LHCN-M2 (cell line): ENCODE results near the gene KLF13. TPM values are rescaled to one million over a fixed set of nuclear protein-coding genes. Genes with fewer than 3 reads are reported as not detected.

Experiments
- DNase-seq: peaks from one replicate; pipeline ENCODE4 v3.0.0-alpha.2; 2012; ENCODE audit warnings: low read depth
- total RNA-seq: library from RNA; depleted of rRNA; stranded (reverse); fragments of >200 nt; gene quantifications from 2 replicates; pipeline ENCODE4 v1.2.3, GENCODE V29; 2014

Gene KLF13
- total RNA-seq, 1 experiment from 2014 or later: 19.3 TPM

DNA sequence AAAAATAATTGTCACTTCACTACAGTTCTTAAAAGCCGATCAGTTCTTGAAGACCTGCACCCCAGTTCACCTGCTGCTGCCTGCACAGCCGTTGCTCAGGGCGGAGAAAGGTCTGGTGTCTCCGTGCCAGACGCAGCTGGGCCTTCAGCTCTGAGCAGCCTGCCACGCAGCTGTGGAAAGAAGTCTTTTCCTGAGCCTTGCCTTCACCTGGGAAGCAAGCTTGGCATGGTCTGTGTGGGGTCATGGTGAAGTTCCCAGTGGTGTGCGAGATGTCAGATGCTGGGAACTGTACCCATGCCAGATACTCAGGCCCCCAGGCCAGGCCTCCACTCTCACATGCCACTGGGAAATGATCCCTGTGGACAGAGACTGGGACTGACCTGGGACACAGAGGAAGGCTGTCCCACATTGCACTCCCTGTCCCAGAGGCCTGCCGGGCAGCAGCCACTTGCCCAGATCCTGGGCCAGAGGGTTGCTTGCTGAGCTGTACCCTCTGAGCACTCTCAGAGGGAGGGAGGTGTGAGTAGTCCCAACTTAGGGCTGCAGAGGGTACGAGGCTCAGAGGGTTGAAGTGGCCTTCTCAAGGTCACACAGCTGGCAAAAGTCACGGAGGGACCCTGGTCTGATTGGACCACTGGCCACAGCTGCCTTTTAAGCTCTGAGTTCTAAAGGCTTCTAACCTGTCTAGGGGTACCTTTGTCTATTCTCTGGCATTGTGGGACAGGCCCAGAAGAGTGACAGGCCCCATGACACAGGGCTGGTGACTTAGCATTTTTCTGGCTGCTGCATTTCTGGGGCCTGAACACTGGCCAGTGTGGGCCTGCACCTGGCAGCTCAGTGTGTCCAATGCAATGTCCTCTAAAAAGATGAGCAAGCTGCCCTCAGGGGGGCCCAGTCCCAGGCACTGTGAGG, 55.4 kb downstream of the KLF13 start:
- DNase-seq: no peak

DNA sequence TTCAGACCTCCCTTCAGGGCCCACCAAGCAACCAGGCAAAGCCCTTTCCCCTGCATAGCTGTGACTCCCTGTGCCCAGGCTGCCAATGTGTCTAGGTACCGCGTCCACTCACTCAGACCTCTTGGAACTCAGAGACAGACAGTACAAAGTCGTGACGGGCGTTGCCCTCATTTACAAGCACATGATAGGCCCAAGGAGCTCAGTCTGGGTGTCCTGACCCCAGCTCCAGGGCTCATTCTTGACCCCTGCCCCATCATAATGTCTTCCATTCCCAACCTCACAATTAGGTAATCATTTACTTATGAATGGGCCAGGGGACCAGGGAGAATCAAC, 56.0 kb downstream of the KLF13 start:
- DNase-seq: no peak

DNA sequence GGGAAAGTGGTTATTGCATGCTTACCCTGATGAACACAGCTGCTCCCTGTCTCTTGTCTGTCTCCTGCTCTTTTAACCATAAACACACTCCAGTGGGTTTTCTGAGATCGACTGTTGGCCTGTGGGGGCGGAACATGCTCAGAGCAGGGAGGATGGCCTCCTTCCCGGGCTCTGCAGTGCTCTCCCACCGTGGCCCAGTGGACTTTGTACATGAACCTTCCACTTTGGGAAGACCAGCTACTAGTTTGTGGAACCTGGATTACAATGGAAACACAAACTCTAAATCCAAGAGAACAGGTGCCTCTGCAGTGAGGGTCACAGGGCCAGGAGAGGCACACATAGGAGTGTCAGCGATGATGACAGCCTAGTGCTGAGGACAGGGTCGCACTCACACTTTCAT, 56.5 kb downstream of the KLF13 start:
- no peak for DNase-seq

DNA sequence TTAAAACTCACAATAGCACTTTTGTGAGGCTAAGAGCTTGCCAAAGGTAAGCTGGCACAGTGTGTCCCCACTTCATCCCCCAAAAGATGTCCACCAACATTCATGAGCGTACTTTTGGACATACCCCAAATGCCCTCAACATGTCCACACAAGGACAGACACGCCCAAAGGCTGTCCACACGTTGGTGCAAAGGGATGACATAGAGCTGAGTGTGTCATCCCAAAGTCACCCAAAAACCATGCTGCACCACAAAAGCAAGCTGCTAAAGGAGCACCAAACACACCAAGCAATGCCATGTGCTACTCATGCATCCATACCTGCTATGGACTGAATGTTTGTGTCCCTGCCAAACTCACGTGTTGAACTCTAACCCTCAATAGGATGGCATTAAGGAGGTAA, 57.9 kb downstream of the KLF13 start:
- no peak for DNase-seq

DNA sequence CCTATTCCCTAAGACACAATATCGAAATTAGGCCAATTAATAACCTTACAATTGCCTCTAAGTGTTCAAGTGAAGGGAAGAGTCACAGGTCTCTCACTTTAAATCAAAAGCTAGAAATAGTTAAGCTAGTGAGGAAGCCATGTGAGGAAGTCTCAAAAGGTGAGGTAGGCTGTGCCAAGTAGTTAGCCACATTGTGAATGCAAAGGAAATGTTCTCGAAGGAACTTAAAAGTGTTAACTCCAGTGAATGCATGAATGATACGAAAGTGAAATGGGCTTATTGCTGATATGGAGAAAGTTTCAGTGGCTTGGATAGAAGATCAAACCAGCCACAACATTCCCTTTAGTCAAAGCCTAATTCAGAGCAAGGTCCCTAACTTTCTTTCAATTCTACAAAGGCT, 59.1 kb downstream of the KLF13 start:
- no peak for DNase-seq

DNA sequence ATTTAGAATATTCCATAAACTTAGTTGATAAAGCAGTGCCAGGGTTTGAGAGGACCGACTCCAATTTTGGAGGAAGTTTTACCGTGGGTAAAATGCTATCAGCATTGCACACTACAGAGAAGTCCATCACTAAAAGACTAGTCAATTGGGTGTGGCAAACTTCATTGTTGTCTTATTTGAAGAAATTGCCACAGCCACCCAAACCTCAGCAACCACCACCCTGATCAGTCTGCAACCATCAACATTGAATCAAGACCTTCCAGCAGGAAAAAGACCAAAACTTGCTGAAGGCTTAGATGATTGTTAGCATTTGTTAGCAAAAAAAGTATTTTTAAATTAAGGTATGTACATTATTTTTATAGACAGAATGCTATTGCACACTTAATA, 60.5 kb downstream of the KLF13 start:
- no peak for DNase-seq

DNA sequence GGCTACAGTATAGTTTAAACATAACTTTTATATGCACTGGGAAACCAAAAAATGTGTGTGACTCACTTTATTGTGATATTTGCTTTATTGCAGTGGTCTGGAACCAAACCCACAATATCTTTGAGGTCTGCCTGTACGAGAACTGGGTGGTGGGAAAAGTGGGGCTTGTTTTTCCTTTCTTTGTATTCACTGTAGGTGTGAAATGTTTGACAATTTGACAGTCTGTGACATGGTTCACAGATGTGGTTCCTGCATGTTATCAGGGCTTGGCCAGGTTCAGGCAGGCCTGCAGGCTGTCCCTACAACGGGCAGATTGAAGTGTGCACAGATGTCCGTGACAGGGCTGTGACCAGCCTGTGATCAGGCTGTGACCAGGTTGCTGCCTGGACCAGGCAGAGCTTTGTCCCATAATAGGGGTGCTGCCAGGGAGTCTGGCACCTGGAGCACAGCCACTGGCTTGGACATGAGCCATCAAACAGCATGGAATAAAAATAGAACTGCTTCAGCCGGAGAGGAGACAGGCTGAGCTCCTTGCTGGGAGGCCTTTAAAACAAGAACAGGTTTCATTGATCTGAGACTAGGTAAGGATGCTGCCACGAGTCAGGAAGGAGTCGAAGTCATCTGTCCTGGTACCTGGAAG, 61.0 kb downstream of the KLF13 start:
- peak; percentile 10 for DNase-seq

DNA sequence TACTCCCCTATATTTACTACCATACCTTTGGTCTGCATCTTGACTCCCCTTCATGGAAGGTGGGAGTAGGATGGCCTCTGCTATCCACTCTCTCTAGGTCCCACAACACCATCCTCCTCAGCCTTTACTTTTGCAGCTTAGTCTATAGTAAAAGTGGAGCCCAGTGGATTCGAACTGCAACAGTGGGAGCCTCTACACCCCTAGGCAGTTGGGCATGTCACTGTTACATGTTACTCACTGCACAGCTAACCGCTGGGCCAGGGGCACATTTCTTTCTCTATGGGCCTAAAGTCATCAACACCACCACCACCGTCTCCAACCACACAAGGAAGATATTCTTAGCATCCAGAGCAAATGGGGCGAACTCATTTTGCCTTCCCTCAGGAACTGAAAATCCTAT, 62.9 kb downstream of the KLF13 start:
- no peak for DNase-seq

DNA sequence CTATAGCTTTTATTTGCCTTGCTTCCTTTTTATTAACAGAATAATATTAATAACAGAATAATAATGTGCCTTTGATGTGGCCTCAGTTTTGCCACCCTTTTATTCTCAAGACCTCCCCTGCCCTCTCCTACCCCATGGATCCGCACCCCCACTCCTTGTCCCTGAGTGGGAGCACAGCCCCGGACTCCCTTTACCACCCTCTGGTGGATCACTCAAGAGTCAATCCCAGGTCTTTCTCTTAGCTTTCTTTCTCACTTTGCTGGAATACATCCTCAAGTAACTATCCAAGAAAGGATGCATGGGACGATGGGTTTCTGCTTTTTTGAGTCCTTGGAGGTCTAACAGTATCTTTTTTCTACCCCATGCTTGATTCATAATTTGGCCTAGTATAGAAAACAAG, 63.4 kb downstream of the KLF13 start:
- no peak for DNase-seq

DNA sequence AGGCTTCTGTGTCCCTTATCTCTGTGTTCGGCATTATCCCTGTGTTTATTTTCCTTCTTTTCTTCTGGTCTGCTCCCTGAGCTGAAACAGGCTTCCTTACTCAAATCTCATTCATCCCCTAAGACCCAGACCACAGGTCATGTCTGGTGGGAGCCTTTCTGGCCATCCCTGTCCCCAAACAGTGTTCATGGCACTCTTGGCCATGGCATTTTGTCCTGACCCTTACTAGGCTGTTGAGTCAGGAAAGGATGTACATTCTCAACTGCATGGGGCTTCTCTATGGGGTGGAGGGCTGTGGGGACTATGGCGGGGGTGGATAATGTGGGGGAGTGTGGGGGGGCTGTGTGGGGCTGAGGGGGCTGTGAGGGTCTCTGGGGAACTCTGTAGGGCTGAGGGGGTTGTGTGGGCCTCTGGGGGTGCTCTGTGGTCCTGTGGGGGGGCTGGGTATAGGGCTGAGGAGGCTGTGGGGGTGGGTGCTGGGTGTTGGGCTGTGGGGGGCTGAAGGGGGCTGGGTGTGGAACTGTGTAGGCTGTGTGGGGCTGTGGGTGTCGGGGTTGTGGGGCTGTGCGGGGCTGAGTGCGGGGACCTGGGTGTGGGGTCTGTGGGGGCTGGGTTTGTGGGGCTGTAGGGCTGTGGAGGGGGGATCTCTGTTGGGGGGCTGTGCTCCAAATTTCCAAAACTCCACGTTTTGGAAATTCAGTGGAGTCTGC, 64.3 kb downstream of the KLF13 start:
- no peak for DNase-seq

DNA sequence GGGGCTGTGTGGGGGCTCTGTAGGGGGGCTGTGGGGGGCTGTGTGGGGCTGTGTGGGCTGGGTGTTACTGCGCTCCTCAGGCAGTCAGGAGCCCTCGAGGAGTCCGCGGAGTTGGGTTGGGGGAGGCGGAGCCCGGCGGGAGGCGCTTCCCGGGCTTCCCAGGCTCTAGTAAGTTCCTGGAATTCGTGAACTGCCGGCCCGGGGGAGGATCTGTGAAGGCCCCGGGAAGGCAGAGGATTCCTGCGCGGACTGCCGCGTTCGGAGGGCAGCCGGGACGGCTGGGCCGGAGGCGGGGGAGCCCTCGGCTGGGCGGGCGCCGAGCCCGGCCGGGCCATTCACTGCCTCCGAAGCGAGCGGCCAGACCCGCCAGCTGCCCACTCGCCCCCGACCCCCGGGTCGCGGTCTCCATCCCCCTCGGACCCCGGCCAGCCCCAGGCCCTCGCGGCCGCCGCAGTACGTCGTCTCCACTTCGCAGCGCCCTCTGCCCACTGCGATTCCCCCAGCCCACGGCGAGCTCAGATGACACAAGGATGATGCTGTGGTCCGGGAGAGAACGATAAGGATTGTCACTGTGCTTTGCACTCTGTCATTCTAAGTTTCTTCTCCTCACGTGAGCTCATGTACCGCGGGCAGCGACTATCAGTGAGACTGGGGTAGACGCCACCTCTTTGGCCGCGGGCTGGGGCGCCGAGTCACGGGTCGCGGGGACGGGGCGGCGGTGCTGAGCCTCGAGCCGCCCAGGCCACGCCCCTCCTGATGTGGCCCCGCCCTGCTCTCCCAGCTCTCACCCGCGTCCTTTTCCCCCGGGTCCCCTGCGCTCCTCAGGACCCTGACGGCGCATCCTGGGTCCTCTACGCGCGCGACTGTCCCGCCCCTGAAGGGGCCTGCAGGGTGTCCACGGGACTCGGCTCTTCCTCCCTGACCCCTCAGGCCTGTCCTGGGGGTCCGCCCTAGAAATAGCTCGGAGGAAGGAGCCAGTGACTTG, 65.3 kb downstream of the KLF13 start:
- peak; percentile 35 for DNase-seq

DNA sequence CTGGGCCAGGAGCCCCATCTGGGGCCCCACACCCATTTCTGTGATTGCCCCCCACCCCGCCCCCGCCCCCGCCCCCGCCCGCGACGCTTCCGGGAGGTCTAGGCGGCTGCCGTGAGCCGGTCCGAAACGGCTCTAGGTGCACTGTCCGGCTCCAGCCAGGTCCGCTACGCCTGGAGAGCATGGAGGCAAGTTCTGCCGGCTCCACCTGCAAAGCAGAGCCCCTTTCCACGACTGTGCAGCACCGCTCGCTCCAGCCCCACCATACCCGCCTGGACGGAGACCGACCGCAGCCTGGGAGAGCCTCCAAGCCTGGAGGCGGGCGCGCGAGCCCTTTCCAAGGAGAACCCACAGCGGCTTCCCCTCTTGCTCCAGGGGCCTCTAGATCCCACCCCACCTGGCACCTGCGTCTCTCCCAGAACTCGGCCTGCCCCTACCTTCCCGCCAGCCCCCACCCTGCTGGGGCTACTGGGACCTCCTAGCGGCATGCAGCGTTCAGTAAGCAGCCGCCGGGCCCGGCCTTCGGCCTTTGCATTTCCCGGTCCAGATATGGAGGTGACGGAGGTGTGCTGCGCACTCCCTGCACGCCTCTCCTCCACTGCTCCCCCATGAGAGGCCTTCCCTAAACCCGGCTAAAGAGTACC, 66.2 kb downstream of the KLF13 start:
- DNase-seq: no peak

DNA sequence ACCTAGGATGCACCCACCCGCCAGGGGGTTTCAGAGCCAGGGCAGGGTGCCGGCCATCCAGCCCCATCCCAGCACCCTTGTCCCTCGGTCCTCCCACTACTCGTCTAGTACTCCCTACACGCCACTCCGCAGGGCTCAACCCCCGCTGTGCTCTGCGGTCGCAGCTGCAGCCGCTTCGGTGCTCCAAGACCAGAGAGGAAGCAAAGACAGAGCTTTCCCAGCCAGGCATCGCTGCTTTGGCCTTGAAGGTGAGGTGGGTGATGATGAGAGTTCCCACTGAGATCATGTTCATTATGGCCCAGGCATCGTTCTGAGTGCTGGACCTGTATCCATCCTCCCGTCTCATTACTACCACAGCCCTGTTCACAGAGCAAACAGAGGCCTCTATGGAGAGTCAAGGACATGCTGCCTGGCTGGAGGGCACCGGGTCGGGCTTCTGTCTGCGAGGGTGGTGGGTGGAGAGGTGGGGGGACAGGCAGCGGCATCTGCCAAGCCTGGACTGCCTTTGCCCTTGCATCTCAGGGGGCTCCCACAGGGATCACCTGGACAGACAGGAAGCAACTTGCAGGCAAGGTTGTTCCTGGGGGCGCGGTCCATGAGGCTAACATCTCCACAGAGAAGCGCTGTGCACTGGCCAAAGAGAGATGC, 66.9 kb downstream of the KLF13 start:
- DNase-seq: no peak

DNA sequence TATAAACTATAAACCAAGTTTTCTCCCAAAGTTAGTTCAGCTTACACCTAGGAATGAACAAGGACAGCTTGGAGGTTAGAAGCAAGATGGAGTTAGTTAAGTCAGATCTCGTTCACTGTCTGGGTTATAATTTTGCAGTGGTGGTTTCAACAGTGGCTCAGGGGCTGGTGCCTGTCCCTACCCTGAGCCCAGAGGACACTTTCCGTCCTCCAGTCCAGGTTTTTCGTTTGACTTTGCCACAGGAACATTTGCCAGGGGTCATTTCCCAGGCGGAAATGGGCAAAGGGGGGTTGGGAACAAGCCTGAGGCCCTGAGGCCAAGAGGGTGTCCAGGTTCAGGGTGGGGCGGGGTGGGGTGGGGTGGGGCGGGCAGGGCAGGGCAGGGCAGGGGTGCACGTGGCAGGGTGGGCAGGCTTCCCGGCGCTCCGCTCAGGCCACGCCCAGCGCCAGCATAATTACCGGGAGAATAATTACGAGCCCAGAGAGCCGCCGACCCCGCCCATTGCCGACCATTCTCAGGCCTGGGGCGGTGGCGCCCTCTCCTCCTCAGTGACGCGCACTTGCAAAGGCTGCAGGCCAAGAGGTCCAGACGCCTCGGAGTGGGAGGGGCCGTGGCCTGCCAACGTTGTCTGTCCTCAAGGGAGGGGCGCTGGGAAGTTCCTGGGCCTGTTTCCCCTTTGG, 70.4 kb downstream of the KLF13 start:
- peak; percentile 27 for DNase-seq

DNA sequence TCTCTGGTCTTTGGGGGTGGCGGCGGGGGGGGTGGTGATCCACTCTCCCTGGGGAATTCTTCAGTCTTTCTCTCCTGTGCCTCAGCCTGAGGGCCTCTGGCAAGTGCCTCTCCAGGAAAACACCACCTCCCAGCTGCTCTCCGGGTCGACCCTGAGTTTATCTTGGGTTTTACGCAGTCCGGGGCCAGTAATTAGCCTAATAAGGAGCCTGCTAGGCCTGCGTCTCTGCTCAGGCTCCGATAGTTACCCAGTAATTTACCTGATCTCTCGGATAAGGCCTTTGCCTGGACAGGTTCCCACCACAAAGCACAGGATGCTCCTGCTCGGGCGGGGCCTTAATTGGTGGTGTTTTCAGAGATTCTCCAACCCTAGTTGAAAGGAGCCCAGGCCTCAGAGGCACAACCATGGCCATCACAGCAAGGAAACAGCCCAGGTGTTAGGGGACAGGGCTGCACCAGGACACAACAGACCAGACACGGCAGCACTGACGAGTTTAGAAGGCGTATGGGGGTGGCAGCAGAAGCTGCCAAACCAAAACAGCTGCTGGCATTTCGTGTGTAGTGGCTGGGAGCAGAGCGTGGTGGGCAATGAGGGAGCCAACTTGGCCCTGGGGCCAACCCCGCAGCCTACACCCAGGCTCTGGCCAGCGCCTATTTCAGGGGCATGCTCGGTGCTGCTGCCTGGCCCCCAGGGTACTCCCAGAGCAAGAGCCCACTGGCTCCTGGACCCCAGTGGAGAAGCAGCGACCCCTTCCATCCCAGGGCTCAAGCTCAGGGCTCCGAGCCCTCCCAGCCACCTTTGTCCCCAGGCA, 71.4 kb downstream of the KLF13 start:
- no peak for DNase-seq

DNA sequence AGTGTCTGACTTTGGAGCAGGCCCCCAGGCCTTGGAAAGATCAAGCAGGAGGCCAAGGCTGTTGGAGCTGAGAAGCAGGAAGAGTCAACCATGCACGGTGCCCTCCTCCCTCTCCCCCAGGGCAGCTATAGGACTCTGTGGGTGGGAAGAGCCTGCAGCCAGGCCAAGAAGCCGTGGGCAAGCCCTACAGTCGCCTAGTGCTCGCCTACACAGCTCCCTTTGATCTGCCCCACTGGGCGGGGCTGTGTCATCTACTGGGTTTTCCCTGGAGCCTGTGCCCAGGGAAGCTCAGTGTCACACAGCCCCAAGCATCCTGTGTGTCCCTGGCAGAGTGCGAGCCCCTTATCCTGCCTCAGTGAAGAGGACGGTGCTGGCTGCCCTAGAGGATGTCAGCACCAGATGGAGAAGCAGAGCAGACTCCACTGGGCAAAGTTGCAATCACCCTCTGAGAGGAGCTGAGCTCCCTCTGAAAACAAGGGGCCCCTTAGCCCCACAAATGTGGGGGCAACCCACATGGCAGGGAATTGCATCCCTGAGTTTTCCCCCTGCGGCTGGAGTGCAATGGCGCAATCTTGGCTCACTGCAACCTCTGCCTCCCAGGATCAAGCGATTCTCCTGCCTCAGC, 72.2 kb downstream of the KLF13 start:
- DNase-seq: no peak

DNA sequence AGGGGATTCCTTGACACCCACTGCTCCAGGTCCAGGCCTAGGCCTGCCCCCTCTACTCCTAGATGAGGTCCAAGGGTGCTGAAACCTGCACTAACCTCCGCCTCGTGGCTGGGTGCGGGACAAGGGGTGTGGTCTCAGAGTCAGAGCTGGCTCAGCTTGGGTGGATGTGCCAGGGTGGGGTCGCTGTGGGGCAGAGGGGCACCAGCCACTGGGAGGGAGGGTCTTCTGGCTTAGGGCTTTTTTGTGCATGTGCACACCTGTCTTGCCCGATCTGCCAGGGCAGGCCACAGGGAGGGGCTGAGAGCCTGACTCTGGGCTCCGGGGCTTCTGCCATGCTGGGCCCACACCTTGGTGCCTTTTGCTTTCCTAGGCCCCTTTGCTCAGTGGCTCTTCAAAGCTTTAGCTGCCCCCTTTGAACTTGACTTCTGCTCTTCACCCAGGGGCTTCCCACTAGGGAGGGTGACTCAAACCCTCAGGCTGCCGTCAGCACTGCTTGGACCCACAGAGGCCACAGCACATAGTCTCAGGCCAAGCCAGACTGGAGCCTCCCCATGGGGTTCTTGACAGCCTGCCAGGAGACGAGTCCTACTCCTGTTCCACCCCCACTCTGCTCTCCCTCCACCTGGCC, 73.0 kb downstream of the KLF13 start:
- no peak for DNase-seq
